Neural cell (in vitro differentiated cells): ENCODE data around the gene ATG9B. TPM values are rescaled to one million over a fixed set of nuclear protein-coding genes. Genes with fewer than 3 reads are reported as not detected.

Experiments used
- H2AFZ ChIP-seq: fragments of 200-600, 300-800 bp; sonication (generic), shearing (Covaris generic); 2 replicates; pipeline ENCODE4 v1.6.0; 2014; ENCODE audit warnings: low read depth, mild to moderate bottlenecking, antibody characterized with exemption, low read length, moderate library complexity
- H3F3A ChIP-seq: fragments of 200-600 bp; shearing (Covaris generic); 2 replicates; pipeline ENCODE4 v1.6.1; 2016; ENCODE audit warnings: mild to moderate bottlenecking, moderate library complexity, mixed read lengths, antibody characterized with exemption, low read length; ENCODE audit not compliant: insufficient read depth, poor library complexity, severe bottlenecking
- H3K27ac ChIP-seq: fragments of 200-600, 300-800 bp; sonication (generic), shearing (Covaris generic); 2 replicates; pipeline ENCODE4 v1.5.1; 2014; ENCODE audit warnings: mild to moderate bottlenecking, low read length, moderate library complexity
- H3K27me3 ChIP-seq: fragments of 300-800, 200-600 bp; sonication (generic), shearing (Covaris generic); 2 replicates; pipeline ENCODE4 v1.6.0; 2014; ENCODE audit warnings: mild to moderate bottlenecking, low read depth, low read length, moderate library complexity; ENCODE audit not compliant: insufficient read depth
- H3K36me3 ChIP-seq: fragments of 300-800, 200-600 bp; sonication (generic), shearing (Covaris generic); 2 replicates; pipeline ENCODE4 v1.5.1; 2014; ENCODE audit warnings: mild to moderate bottlenecking, antibody characterized with exemption, low read length, moderate library complexity; ENCODE audit not compliant: insufficient read depth
- H3K4me2 ChIP-seq: fragments of 300-800, 200-600 bp; sonication (generic), shearing (Covaris generic); 2 replicates; pipeline ENCODE4 v1.6.0; 2014; ENCODE audit warnings: mild to moderate bottlenecking, low read length
- H3K4me3 ChIP-seq: fragments of 300-800, 200-600 bp; sonication (generic), shearing (Covaris generic); 2 replicates; pipeline ENCODE4 v1.5.1; 2014; ENCODE audit warnings: mild to moderate bottlenecking, low read length, moderate library complexity
- H3K79me2 ChIP-seq: fragments of 200-600 bp; shearing (Covaris generic); replicated peaks from 2 replicates; pipeline ENCODE4 v1.6.0; 2014; ENCODE audit warnings: mild to moderate bottlenecking, low read length, moderate library complexity; ENCODE audit not compliant: insufficient read depth
- H3K9ac ChIP-seq: fragments of 300-800, 200-600 bp; sonication (generic), shearing (Covaris generic); 2 replicates; pipeline ENCODE4 v1.6.1; 2016; ENCODE audit warnings: mild to moderate bottlenecking, low read length, mixed read lengths
- H3K9me2 ChIP-seq: fragments of 200-600 bp; shearing (Covaris generic); 2 replicates; pipeline ENCODE4 v1.6.1; 2016; ENCODE audit warnings: mild to moderate bottlenecking, low read length, mixed read lengths; ENCODE audit not compliant: insufficient read depth
- H3K9me3 ChIP-seq: fragments of 200-600, 300-800 bp; sonication (generic), shearing (Covaris generic); 2 replicates; pipeline ENCODE4 v1.6.1; 2016; ENCODE audit warnings: mild to moderate bottlenecking, mixed run types, low read length, moderate library complexity, mixed read lengths
- H4K20me1 ChIP-seq: fragments of 200-600 bp; shearing (Covaris generic); 2 replicates; pipeline ENCODE4 v1.6.1; 2016; ENCODE audit warnings: mild to moderate bottlenecking, mixed run types; ENCODE audit not compliant: insufficient read depth
- EP300 ChIP-seq: fragments of 450-650 bp; conservative IDR thresholded peaks from 2 replicates; pipeline ENCODE4 v1.6.1; 2014; ENCODE audit warnings: antibody characterized with exemption, mild to moderate bottlenecking, moderate library complexity; ENCODE audit not compliant: poor library complexity, severe bottlenecking
- EZH2 ChIP-seq: fragments of 200-600, 300-800 bp; shearing (Covaris generic), sonication (generic); IDR thresholded peaks from 2 replicates; pipeline ENCODE4 v1.6.1; 2014; ENCODE audit warnings: antibody characterized with exemption, low read length, borderline replicate concordance, mild to moderate bottlenecking; ENCODE audit not compliant: insufficient read depth, poor library complexity, severe bottlenecking
- MXI1 ChIP-seq: fragments of 450-650 bp; conservative IDR thresholded peaks from 2 replicates; pipeline ENCODE4 v1.6.1; 2014; ENCODE audit warnings: antibody characterized with exemption, mild to moderate bottlenecking; ENCODE audit not compliant: poor library complexity, severe bottlenecking
- POLR2AphosphoS5 ChIP-seq: IDR thresholded peaks from 2 replicates; pipeline ENCODE4 v1.6.1; 2012
- RAD21 ChIP-seq: fragments of 450-650 bp; conservative IDR thresholded peaks from 2 replicates; pipeline ENCODE4 v1.6.1; 2014; ENCODE audit warnings: antibody characterized with exemption, mild to moderate bottlenecking, moderate library complexity
- REST ChIP-seq: IDR thresholded peaks from 2 replicates; pipeline ENCODE4 v1.6.1; 2012; ENCODE audit warnings: borderline replicate concordance
- SMC3 ChIP-seq: fragments of 450-650 bp; conservative IDR thresholded peaks from 2 replicates; pipeline ENCODE4 v1.6.1; 2014; ENCODE audit warnings: antibody characterized with exemption, mild to moderate bottlenecking, moderate library complexity; ENCODE audit not compliant: poor library complexity
- TAF1 ChIP-seq: IDR thresholded peaks from 2 replicates; pipeline ENCODE4 v1.6.1; 2012; ENCODE audit warnings: low read depth
- polyA plus RNA-seq: library from polyadenylated mRNA; depleted of rRNA; stranded (reverse); fragments of >200 nt; gene quantifications from 2 replicates; pipeline ENCODE4 v1.2.3, GENCODE V29; 2014
- TF ChIP-seq, protein P1 (sequence below): fragments of 450-650 bp; IDR thresholded peaks from 2 replicates; pipeline ENCODE4 v1.5.1; 2014; ENCODE audit warnings: antibody characterized with exemption, mild to moderate bottlenecking, moderate library complexity; ENCODE audit not compliant: poor library complexity, severe bottlenecking

ATG9B gene
- polyA plus RNA-seq, 1 donor from 2014 or later: 1.4 TPM

DNA sequence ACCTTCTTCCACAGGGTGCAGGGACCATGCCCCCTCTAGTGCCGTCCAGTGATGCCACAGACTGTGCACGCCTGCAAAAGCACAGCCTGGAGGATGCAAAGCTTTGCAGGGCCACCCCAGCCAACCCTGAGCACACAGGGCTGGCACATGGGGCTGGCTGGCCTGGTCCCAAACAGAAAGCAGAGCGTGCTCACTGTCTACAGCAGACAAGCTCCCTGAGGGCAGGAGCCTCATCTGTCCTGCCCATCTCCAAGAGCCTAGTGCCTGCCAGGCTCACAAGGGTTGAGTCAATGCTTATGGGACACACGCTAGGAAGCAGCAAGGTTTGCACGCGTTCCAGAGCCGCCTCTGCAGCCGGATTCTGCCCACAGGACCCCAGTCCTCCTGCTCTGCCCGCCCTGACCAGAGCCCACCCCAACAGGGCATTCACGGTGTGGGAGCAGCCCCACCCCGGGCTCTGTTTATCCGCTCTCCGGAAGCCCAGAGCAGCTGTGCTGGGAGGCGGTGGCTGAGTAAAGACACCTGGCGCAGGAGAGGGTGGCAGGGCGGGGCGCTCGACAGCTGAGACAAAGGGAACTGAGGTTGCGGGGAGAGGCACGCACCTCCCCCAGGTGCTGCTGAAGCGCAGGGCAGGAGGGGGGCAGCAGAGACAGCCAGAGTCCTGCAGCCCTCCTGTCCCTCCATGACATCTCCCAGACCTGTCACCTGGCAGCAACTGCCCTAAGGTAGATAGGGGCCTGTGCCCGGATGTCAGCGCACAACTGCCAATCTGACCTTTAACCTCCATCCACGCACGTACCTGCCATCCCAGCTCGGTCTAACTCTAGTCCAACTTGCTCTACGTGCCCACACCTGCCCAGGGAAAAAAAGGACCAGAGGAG lies 50.5 kb downstream of the ATG9B start:
- Histone ChIP-seq H3K36me3 (no peaks in the 10 kb centered on the region), H3F3A (no peaks in the 10 kb centered on the region), H3K27me3 (no peaks in the 10 kb centered on the region), H3K4me3 (peak overlapping the region; percentile 72), H3K9me3 (no peaks in the 10 kb centered on the region), H2AFZ (no peak overlapping the region), H3K79me2 (peaks cover 55% of the 10 kb centered on the region), H4K20me1 (no peaks in the 10 kb centered on the region), H3K9me2 (no peaks in the 10 kb centered on the region), H3K27ac (peak overlapping the region; percentile 52), H3K9ac (peak overlapping the region; percentile 60), H3K4me2 (no peak overlapping the region)
- TF ChIP-seq RAD21 (no peak), EP300 (no peak), POLR2AphosphoS5 (no peak), MXI1 (no peak), SMC3 (no peak), EZH2 (no peak), TAF1 (no peak), REST (no peak)
- TF ChIP-seq, protein P1, sequence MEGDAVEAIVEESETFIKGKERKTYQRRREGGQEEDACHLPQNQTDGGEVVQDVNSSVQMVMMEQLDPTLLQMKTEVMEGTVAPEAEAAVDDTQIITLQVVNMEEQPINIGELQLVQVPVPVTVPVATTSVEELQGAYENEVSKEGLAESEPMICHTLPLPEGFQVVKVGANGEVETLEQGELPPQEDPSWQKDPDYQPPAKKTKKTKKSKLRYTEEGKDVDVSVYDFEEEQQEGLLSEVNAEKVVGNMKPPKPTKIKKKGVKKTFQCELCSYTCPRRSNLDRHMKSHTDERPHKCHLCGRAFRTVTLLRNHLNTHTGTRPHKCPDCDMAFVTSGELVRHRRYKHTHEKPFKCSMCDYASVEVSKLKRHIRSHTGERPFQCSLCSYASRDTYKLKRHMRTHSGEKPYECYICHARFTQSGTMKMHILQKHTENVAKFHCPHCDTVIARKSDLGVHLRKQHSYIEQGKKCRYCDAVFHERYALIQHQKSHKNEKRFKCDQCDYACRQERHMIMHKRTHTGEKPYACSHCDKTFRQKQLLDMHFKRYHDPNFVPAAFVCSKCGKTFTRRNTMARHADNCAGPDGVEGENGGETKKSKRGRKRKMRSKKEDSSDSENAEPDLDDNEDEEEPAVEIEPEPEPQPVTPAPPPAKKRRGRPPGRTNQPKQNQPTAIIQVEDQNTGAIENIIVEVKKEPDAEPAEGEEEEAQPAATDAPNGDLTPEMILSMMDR: no peak

DNA sequence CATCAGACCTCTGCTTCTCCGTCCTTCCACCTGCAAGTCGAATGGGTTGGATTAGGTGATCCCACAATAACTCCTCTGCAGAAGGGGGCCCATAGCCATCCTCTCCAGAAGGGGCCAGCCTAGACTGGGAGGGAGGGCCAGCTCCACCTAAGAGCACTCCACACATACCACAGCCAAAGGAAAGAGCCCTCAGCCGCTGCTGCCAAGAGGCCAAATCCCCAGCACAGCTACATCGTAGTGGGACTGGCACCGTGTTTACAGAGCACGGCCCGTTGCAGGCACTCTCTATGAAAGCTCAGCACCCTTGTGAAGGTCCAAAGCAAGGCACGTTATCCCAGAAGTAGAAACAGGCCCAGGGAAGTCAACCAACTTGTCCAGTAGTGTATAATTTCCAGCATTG lies 51.6 kb downstream of the ATG9B start:
- no peaks in the 10 kb centered on the region for H3K9me2 ChIP-seq
- H2AFZ ChIP-seq: no peak overlapping the region
- H3F3A ChIP-seq: no peaks in the 10 kb centered on the region
- no peaks in the 10 kb centered on the region for H4K20me1 ChIP-seq
- no peaks in the 10 kb centered on the region for H3K9me3 ChIP-seq
- peaks cover 55% of the 10 kb centered on the region for H3K79me2 ChIP-seq
- peak overlapping the region; percentile 73 for H3K9ac ChIP-seq
- H3K4me2 ChIP-seq: no peak overlapping the region
- no peak overlapping the region for H3K27ac ChIP-seq
- no peaks in the 10 kb centered on the region for H3K27me3 ChIP-seq
- no peaks in the 10 kb centered on the region for H3K36me3 ChIP-seq
- TF ChIP-seq EP300 (no peak), EZH2 (no peak), MXI1 (no peak), TAF1 (no peak), RAD21 (no peak), REST (no peak), SMC3 (no peak), POLR2AphosphoS5 (no peak)
- TF ChIP-seq, protein P1: no peak
- no peak overlapping the region for H3K4me3 ChIP-seq
